ENCODE results near the gene LDLRAP1.
"Not testable (repeated sequence)": the region's sequence is repeated elsewhere in the genome, so short reads cannot be mapped to it uniquely, and the experiment has no call there.

- TF ChIP-seq CTCF (IDR thresholded peaks at IDR 0.05; ENCODE audit: low read depth, low read length); MAX (IDR thresholded peaks at IDR 0.05; ENCODE audit: low read depth, low read length); POLR2A (IDR thresholded peaks at IDR 0.05; ENCODE audit: extremely low read depth, insufficient read length): not testable (repeated sequence)
Observed at GRCh38 chr1:25596641-25597040, 53.2 kb downstream of the LDLRAP1 start.

Data from NB4 (cell line).